Neural cell (in vitro differentiated cells): ENCODE results near the gene MAP3K14.

Experiments used
- MXI1 ChIP-seq: fragments of 450-650 bp; conservative IDR thresholded peaks from 2 replicates; pipeline ENCODE4 v1.6.1; 2014; ENCODE audit warnings: antibody characterized with exemption, mild to moderate bottlenecking; ENCODE audit not compliant: poor library complexity, severe bottlenecking
- TF ChIP-seq, protein P1 (sequence below): fragments of 450-650 bp; IDR thresholded peaks from 2 replicates; pipeline ENCODE4 v1.5.1; 2014; ENCODE audit warnings: antibody characterized with exemption, mild to moderate bottlenecking, moderate library complexity; ENCODE audit not compliant: poor library complexity, severe bottlenecking

DNA sequence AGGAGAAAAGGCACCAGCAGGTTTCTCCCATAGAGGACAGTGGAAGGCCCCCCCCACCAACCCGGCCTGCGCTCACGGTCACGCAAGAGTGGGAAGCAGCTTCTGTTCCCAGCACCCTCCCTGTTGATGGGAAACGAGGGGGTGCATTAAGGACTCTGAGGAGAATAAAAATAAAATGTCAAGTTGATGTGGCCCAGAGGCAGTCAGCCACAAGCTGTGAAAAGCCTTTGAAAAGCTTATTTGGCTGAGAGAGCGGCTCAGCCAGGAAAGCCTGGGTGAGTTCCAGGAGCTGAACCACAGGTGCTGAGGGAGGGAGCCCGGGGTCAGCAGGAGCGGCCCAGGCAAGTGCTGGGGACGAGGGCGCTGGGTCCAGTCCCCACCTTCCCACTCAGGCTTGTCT lies 28.0 kb downstream of the MAP3K14 start:
- TF ChIP-seq, protein P1, sequence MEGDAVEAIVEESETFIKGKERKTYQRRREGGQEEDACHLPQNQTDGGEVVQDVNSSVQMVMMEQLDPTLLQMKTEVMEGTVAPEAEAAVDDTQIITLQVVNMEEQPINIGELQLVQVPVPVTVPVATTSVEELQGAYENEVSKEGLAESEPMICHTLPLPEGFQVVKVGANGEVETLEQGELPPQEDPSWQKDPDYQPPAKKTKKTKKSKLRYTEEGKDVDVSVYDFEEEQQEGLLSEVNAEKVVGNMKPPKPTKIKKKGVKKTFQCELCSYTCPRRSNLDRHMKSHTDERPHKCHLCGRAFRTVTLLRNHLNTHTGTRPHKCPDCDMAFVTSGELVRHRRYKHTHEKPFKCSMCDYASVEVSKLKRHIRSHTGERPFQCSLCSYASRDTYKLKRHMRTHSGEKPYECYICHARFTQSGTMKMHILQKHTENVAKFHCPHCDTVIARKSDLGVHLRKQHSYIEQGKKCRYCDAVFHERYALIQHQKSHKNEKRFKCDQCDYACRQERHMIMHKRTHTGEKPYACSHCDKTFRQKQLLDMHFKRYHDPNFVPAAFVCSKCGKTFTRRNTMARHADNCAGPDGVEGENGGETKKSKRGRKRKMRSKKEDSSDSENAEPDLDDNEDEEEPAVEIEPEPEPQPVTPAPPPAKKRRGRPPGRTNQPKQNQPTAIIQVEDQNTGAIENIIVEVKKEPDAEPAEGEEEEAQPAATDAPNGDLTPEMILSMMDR: no peak
- no peak for TF ChIP-seq MXI1
